Stimulated activated naive CD8-positive, alpha-beta T cell treated with anti-CD3 and anti-CD28 coated beads, Interleukin-15, Interleukin-2, amounts not matched to agents 100 ng/mL and 50 ng/mL, for 24 hours (primary cell): ENCODE data around the gene RNF213.
"Not testable (repeated sequence)": the region's sequence is repeated elsewhere in the genome, so short reads cannot be mapped to it uniquely, and the experiment has no call there.

Source experiments
- H3K27ac Mint-ChIP-seq: one replicate; pipeline ENCODE4 v1.8.0; 2021; ENCODE audit warnings: mild to moderate bottlenecking, mixed read lengths
- H3K27me3 Mint-ChIP-seq: one replicate; pipeline ENCODE4 v1.8.0; 2021; ENCODE audit warnings: mixed read lengths
- H3K36me3 Mint-ChIP-seq: one replicate; pipeline ENCODE4 v1.8.0; 2021; ENCODE audit warnings: low read depth, mixed read lengths
- H3K4me1 Mint-ChIP-seq: one replicate; pipeline ENCODE4 v1.8.0; 2021; ENCODE audit warnings: low read depth, mixed read lengths
- H3K4me3 Mint-ChIP-seq: one replicate; pipeline ENCODE4 v1.8.0; 2021; ENCODE audit warnings: mild to moderate bottlenecking, mixed read lengths
- H3K9me3 Mint-ChIP-seq: one replicate; pipeline ENCODE4 v1.8.0; 2021; ENCODE audit warnings: mixed read lengths

RNF213 gene

GRCh38 chr17:80397686-80398085 lies 137.0 kb downstream of the RNF213 start:
- Mint-ChIP-seq H3K27ac (no peak overlapping the region), H3K9me3 (no peaks in the 10 kb centered on the region), H3K36me3 (peaks cover 22% of the 10 kb centered on the region), H3K4me1 (peaks cover 8% of the 10 kb centered on the region), H3K4me3 (no peak overlapping the region), H3K27me3 (no peaks in the 10 kb centered on the region)

DNA sequence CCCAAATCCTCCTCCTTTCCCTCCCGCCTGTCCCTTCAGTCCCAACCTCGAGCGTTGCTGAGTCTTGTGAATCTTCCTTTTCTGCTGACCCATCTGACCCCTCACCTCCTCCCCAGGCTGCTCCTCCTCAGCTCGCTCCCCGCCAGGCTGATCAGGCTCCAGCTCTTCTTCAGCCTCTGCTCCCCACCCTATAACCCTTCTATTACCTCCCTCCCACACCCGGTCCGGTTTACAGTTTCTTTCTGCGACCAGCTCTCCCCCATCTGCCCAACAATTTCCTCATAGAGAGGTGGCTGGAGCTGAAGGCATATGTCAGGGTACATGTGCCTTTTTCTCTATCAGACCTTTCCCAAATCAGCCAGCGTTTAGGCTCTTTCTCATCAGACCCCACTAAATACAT lies 140.4 kb downstream of the RNF213 start:
- not testable (repeated sequence) for H3K4me1 Mint-ChIP-seq, H3K36me3 Mint-ChIP-seq, H3K27me3 Mint-ChIP-seq, H3K27ac Mint-ChIP-seq, H3K4me3 Mint-ChIP-seq, H3K9me3 Mint-ChIP-seq

DNA sequence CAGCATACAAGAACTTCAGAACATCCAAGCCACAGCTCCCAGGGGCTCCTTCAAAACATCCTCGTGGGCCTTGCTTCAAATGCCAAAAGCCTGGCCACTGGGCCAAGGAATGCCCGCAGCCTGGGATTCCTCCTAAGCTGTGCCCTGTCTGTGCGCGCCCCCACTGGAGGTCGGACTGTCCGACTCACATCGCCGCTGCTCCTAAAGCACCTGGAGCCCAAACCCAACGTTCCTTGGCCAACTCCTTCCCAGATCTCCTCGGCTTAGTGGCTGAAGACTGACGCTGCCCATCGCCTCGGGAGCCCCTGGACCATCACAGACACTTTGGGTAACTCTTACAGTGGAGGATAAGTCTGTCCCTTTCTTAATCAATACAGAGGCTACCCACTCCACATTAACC lies 141.4 kb downstream of the RNF213 start:
- not testable (repeated sequence) for H3K27ac Mint-ChIP-seq, H3K36me3 Mint-ChIP-seq, H3K4me3 Mint-ChIP-seq, H3K27me3 Mint-ChIP-seq, H3K4me1 Mint-ChIP-seq, H3K9me3 Mint-ChIP-seq

GRCh38 chr17:80402959-80403358 lies 142.3 kb downstream of the RNF213 start:
- Mint-ChIP-seq H3K4me1 (peaks cover 3% of the 10 kb centered on the region), H3K9me3 (no peaks in the 10 kb centered on the region), H3K4me3 (no peak overlapping the region), H3K27ac (no peak overlapping the region), H3K27me3 (no peaks in the 10 kb centered on the region), H3K36me3 (no peaks in the 10 kb centered on the region)

- Mint-ChIP-seq H3K4me3 (no peak overlapping the region), H3K27ac (no peak overlapping the region), H3K27me3 (no peaks in the 10 kb centered on the region), H3K4me1 (no peaks in the 10 kb centered on the region), H3K9me3 (no peaks in the 10 kb centered on the region), H3K36me3 (no peaks in the 10 kb centered on the region)
Measured at GRCh38 chr17:80406146-80406545, 145.5 kb downstream of the RNF213 start.

GRCh38 chr17:80407917-80408316 lies 147.3 kb downstream of the RNF213 start:
- H3K4me3 Mint-ChIP-seq, H3K4me1 Mint-ChIP-seq, H3K36me3 Mint-ChIP-seq, H3K27ac Mint-ChIP-seq, H3K9me3 Mint-ChIP-seq, H3K27me3 Mint-ChIP-seq: not testable (repeated sequence)

DNA sequence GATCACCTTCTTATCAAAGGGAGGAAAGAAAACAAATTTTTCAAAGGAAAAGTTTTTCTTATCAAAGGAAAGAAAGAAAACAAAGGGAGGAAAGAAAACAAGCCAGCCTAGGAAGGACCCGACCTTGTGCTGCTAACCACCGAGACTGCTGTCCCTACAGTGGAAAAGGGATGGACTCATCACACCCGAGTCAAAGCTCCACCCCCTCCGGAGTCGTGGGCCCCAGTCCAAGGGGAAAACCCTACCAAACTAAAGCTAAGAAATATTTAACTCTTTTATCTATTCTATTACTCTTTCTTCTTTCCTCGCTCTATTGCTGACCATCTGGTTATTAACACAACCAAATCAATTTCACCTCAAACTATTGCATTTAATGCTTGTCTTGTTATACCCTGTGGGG lies 148.2 kb downstream of the RNF213 start:
- Mint-ChIP-seq H3K27ac (no peak overlapping the region), H3K4me1 (no peaks in the 10 kb centered on the region), H3K27me3 (peaks cover 15% of the 10 kb centered on the region), H3K9me3 (no peaks in the 10 kb centered on the region), H3K36me3 (no peaks in the 10 kb centered on the region), H3K4me3 (no peak overlapping the region)

- Mint-ChIP-seq H3K4me3 (no peak overlapping the region), H3K9me3 (no peaks in the 10 kb centered on the region), H3K36me3 (no peaks in the 10 kb centered on the region), H3K27ac (no peak overlapping the region), H3K27me3 (peaks cover 21% of the 10 kb centered on the region), H3K4me1 (peaks cover 7% of the 10 kb centered on the region)
Measured at GRCh38 chr17:80409626-80410025, 149.0 kb downstream of the RNF213 start.

DNA sequence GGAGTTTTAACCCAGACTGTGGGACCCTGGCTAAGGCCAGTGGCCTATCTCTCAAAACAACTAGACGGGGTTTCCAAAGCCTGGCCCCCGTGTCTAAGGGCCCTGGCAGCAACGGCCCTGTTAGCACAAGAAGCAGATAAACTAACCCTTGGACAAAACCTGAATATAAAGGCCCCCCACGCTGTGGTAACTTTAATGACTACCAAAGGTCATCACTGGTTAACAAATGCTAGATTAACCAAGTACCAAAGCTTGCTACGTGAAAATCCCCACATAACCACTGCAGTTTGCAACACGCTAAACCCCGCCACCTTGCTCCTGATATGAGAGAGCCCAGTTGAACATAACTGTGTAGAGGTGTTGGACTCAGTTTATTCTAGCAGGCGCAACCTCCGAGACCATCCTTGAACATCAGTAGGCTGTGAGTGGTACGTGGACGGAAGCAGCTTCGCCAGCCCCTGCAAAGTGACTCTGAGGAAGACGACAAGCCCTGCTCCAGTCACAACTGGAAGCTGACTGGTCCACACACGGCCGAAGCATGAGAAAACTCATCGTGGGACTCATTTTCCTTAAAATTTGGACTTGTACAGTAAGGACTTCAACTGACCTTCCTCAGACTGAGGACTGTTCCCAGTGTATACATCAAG lies 149.9 kb downstream of the RNF213 start:
- peaks cover 10% of the 10 kb centered on the region for H3K4me1 Mint-ChIP-seq
- not testable (repeated sequence) for H3K4me3 Mint-ChIP-seq, H3K9me3 Mint-ChIP-seq, H3K36me3 Mint-ChIP-seq, H3K27ac Mint-ChIP-seq
- H3K27me3 Mint-ChIP-seq, result peaks cover 21% of the 10 kb centered on the region

DNA sequence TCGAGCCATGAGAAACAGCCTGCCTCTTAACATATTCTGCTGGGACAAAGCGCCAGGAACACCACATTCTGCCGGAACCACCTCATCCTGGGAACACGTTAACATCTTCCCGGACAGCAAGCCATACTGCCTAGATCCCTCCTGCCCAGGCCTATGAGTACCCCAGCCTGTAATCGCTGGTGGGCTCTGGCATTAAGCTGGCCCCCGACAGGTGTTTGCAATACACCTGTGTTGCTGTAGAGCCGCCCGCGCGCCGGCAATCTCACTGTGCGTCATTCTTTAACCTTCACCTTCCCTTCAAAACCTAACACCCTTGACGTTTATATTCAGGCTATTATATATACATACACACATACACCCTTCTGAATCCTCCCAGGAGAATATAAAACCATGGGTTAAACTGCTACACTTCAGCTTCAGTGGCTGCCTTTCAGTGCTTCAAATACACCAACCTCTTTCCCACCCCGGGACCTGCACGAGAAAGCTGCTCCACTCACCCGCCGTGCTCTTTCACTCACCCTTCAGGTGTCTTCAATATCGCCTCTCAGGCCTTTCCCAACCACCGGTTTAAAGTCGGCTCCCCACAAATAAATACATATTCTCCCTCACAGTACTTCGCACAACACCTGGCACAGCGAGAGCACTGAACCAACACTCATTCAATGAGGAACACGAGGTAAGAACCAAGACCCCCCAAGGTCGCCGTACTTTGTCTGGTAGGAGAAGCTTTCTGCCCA lies 153.3 kb downstream of the RNF213 start:
- Mint-ChIP-seq H3K4me1 (peaks cover 29% of the 10 kb centered on the region), H3K27me3 (peaks cover 21% of the 10 kb centered on the region), H3K9me3 (no peaks in the 10 kb centered on the region), H3K36me3 (peaks cover 6% of the 10 kb centered on the region), H3K27ac (peak overlapping the region; percentile 1), H3K4me3 (peak overlapping the region; percentile 87)

DNA sequence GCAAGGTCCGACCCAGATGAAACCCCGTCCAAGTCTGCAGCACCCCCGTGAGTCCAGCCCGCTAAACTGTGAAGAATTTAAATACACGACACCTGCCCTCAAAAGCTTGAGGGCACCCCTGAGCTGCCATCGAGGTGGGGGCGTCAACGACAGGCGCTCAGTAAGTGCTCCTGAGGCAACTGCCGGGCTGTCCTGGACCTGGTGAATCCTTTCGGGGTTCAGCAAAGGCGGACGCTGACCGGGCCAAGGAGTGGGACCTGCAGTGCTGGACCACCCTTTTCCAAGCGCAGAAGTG lies 153.8 kb downstream of the RNF213 start:
- peak overlapping the region; percentile 87 for H3K4me3 Mint-ChIP-seq
- peaks cover 21% of the 10 kb centered on the region for H3K27me3 Mint-ChIP-seq
- peak overlapping the region; percentile 1 for H3K27ac Mint-ChIP-seq
- H3K36me3 Mint-ChIP-seq, result peaks cover 6% of the 10 kb centered on the region
- H3K4me1 Mint-ChIP-seq, result peaks cover 29% of the 10 kb centered on the region
- no peaks in the 10 kb centered on the region for H3K9me3 Mint-ChIP-seq

GRCh38 chr17:80414803-80415625 lies 154.4 kb downstream of the RNF213 start, which contains the start of gene ENDOV:
Gene ENDOV, plus strand, starts transcription at chr17:80415167. Its CDS starts 28 bp downstream, at chr17:80415195.
- H3K36me3 Mint-ChIP-seq, result peaks cover 12% of the 10 kb centered on the region
- peak within 1 kb of the TSS; percentile 87 for H3K4me3 Mint-ChIP-seq
- H3K27me3 Mint-ChIP-seq, result peaks cover 21% of the 10 kb centered on the region
- H3K27ac Mint-ChIP-seq, result peak within 1 kb of the TSS; percentile 78
- H3K9me3 Mint-ChIP-seq, result no peaks in the 10 kb centered on the region
- peaks cover 29% of the 10 kb centered on the region for H3K4me1 Mint-ChIP-seq

- Mint-ChIP-seq H3K36me3 (peaks cover 12% of the 10 kb centered on the region), H3K4me1 (peaks cover 29% of the 10 kb centered on the region), H3K27ac (peak overlapping the region; percentile 78), H3K9me3 (no peaks in the 10 kb centered on the region), H3K4me3 (peak overlapping the region; percentile 87), H3K27me3 (peaks cover 21% of the 10 kb centered on the region)
Measured at GRCh38 chr17:80415626-80416137, 155.0 kb downstream of the RNF213 start.

- peaks cover 12% of the 10 kb centered on the region for H3K36me3 Mint-ChIP-seq
- H3K27ac Mint-ChIP-seq, result peak overlapping the region; percentile 71
- peak overlapping the region; percentile 87 for H3K4me3 Mint-ChIP-seq
- peaks cover 21% of the 10 kb centered on the region for H3K27me3 Mint-ChIP-seq
- H3K4me1 Mint-ChIP-seq, result peaks cover 29% of the 10 kb centered on the region
- H3K9me3 Mint-ChIP-seq, result no peaks in the 10 kb centered on the region
Measured at GRCh38 chr17:80416260-80416939, 155.7 kb downstream of the RNF213 start.

DNA sequence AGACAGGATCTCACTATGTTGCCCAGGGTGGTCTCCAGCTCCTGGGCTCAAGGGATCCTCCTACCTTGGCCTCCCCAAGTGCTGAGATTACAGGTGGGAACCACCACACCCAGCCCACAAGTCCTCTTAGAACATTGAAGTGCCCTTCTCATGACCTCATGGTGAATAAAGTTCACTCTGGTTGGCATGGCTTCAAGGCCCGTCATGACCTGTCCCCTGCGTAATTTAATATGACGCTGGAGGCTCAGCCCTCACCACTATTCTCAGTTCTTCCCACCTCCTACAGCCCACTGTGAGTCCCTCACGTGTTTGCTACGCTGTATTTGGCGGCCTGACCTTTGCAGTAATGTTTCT lies 156.3 kb downstream of the RNF213 start:
- peak overlapping the region; percentile 54 for H3K27ac Mint-ChIP-seq
- H3K27me3 Mint-ChIP-seq, result peaks cover 21% of the 10 kb centered on the region
- peaks cover 29% of the 10 kb centered on the region for H3K4me1 Mint-ChIP-seq
- no peaks in the 10 kb centered on the region for H3K9me3 Mint-ChIP-seq
- H3K36me3 Mint-ChIP-seq, result peaks cover 12% of the 10 kb centered on the region
- peak overlapping the region; percentile 87 for H3K4me3 Mint-ChIP-seq
